BLaER1 treated with 17β-estradiol and CSF1 and Interleukin-3, amounts not matched to agents 10 nM and 100 nM (cell line): ENCODE measurements around the gene SLC45A1.

Experiments used
- H3K27ac ChIP-seq, 11 experiments: shearing (Covaris generic); formaldehyde crosslinking; 2 replicates each; pipeline ENCODE4 v1.8.1; 2022
- H3K27me3 ChIP-seq, 11 experiments: shearing (Covaris generic); formaldehyde crosslinking; 2 replicates each; pipeline ENCODE4 v1.8.1; 2022
- H3K36me3 ChIP-seq, 11 experiments: shearing (Covaris generic); formaldehyde crosslinking; 2 replicates each; pipeline ENCODE4 v1.8.1; 2022
- H3K4me1 ChIP-seq, 10 experiments: shearing (Covaris generic); formaldehyde crosslinking; 2 replicates each; pipeline ENCODE4 v1.8.1; 2022
- H3K4me2 ChIP-seq, 11 experiments: shearing (Covaris generic); formaldehyde crosslinking; 2 replicates each; pipeline ENCODE4 v1.8.1; 2022
- H3K4me3 ChIP-seq, 10 experiments: shearing (Covaris generic); formaldehyde crosslinking; 2 replicates each; pipeline ENCODE4 v1.8.1; 2022
- H3K9ac ChIP-seq, 11 experiments: shearing (Covaris generic); formaldehyde crosslinking; 2 replicates each; pipeline ENCODE4 v1.8.1; 2022
- H3K9me3 ChIP-seq, 11 experiments: shearing (Covaris generic); formaldehyde crosslinking; replicated peaks in 1 of 11; 2 replicates each; pipeline ENCODE4 v1.8.1; 2022
- H4K20me1 ChIP-seq, 11 experiments: shearing (Covaris generic); formaldehyde crosslinking; 2 replicates each; pipeline ENCODE4 v1.8.1; 2022
- Cebpa-rat ChIP-seq, 11 experiments: shearing (Covaris generic); IDR thresholded peaks; 2 replicates each; pipeline ENCODE4 v1.8.1; 2022

SLC45A1 gene

GRCh38 chr1:8329439-8329838 is 11.5 kb downstream of the SLC45A1 start:
- no peaks in the 10 kb centered on the region for H3K27me3 ChIP-seq
- peak overlapping the region in 7 of 11 experiments; percentile 10 to 41 (median 29); a peak in 9 of 22 replicates for H3K4me2 ChIP-seq
- H3K9me3 ChIP-seq: peaks cover 0 to 4% (median 0%) of the 10 kb centered on the region in 11 experiments; a peak in 2 of 22 replicates
- H3K4me1 ChIP-seq: peaks cover 0 to 22% (median 16%) of the 10 kb centered on the region in 10 experiments; a peak in 18 of 20 replicates
- TF ChIP-seq Cebpa-rat (IDR thresholded peaks at IDR 0.05): no peak
- no peak overlapping the region for H3K27ac ChIP-seq
- H3K9ac ChIP-seq: no peak overlapping the region
- peaks cover 0 to 6% (median 0%) of the 10 kb centered on the region in 11 experiments; a peak in 1 of 22 replicates for H4K20me1 ChIP-seq
- H3K36me3 ChIP-seq: no peaks in the 10 kb centered on the region
- H3K4me3 ChIP-seq: no peak overlapping the region

- Histone ChIP-seq H3K9ac (no peak overlapping the region), H3K27me3 (no peaks in the 10 kb centered on the region), H3K4me2 (peak overlapping the region in 7 of 11 experiments; percentile 10 to 41 (median 29); a peak in 7 of 22 replicates), H3K36me3 (no peaks in the 10 kb centered on the region), H3K9me3 (peaks cover 0 to 7% (median 0%) of the 10 kb centered on the region in 11 experiments; a peak in 2 of 22 replicates), H3K27ac (no peak overlapping the region), H3K4me3 (no peak overlapping the region), H3K4me1 (peaks cover 0 to 18% (median 12%) of the 10 kb centered on the region in 10 experiments; a peak in 17 of 20 replicates), H4K20me1 (peaks cover 0 to 2% (median 0%) of the 10 kb centered on the region in 11 experiments; a peak in 1 of 22 replicates)
- TF ChIP-seq Cebpa-rat (IDR thresholded peaks at IDR 0.05): no peak
These were observed 11.9 kb downstream of the SLC45A1 start for GRCh38 chr1:8329858-8330257.

- Histone ChIP-seq H3K27me3 (no peaks in the 10 kb centered on the region), H3K4me3 (no peak overlapping the region), H3K9ac (no peak overlapping the region), H3K27ac (no peak overlapping the region), H3K9me3 (peaks cover 0 to 11% (median 4%) of the 10 kb centered on the region in 11 experiments; a peak in 8 of 22 replicates), H3K4me2 (no peak overlapping the region), H3K4me1 (peaks cover 0 to 12% (median 7%) of the 10 kb centered on the region in 10 experiments; a peak in 10 of 20 replicates), H4K20me1 (no peaks in the 10 kb centered on the region), H3K36me3 (no peaks in the 10 kb centered on the region; a peak in 1 of 22 replicates)
- TF ChIP-seq Cebpa-rat (IDR thresholded peaks at IDR 0.05): no peak
These were observed 12.6 kb downstream of the SLC45A1 start for GRCh38 chr1:8330271-8331125.

GRCh38 chr1:8332806-8333205 is 14.9 kb downstream of the SLC45A1 start:
- peaks cover 0 to 10% (median 7%) of the 10 kb centered on the region in 10 experiments; a peak in 9 of 20 replicates for H3K4me1 ChIP-seq
- no peak overlapping the region for H3K27ac ChIP-seq
- no peaks in the 10 kb centered on the region for H4K20me1 ChIP-seq
- no peak for TF ChIP-seq Cebpa-rat (IDR thresholded peaks at IDR 0.05)
- no peak overlapping the region for H3K4me2 ChIP-seq
- H3K27me3 ChIP-seq: no peaks in the 10 kb centered on the region
- peaks cover 14 to 31% (median 20%) of the 10 kb centered on the region in 11 experiments for H3K9me3 ChIP-seq
- H3K9ac ChIP-seq: no peak overlapping the region
- no peak overlapping the region for H3K4me3 ChIP-seq
- no peaks in the 10 kb centered on the region; a peak in 2 of 22 replicates for H3K36me3 ChIP-seq

GRCh38 chr1:8333246-8333987 is 15.5 kb downstream of the SLC45A1 start:
- no peak overlapping the region for H3K27ac ChIP-seq
- H3K9me3 ChIP-seq: peaks cover 14 to 37% (median 23%) of the 10 kb centered on the region in 11 experiments
- H3K36me3 ChIP-seq: no peaks in the 10 kb centered on the region; a peak in 2 of 22 replicates
- no peak overlapping the region for H3K4me2 ChIP-seq
- TF ChIP-seq Cebpa-rat (IDR thresholded peaks at IDR 0.05): no peak
- H3K4me3 ChIP-seq: no peak overlapping the region
- no peaks in the 10 kb centered on the region for H3K27me3 ChIP-seq
- H3K4me1 ChIP-seq: peaks cover 0 to 10% (median 7%) of the 10 kb centered on the region in 10 experiments; a peak in 9 of 20 replicates
- no peak overlapping the region for H3K9ac ChIP-seq
- H4K20me1 ChIP-seq: no peaks in the 10 kb centered on the region

GRCh38 chr1:8334106-8334851 is 16.4 kb downstream of the SLC45A1 start:
- Histone ChIP-seq H3K27me3 (no peaks in the 10 kb centered on the region), H3K27ac (no peak overlapping the region)

GRCh38 chr1:8335246-8335645 is 17.3 kb downstream of the SLC45A1 start:
- H3K9ac ChIP-seq: no peak overlapping the region
- no peaks in the 10 kb centered on the region for H3K4me1 ChIP-seq
- H4K20me1 ChIP-seq: no peaks in the 10 kb centered on the region
- TF ChIP-seq Cebpa-rat (IDR thresholded peaks at IDR 0.05): no peak
- H3K27ac ChIP-seq: no peak overlapping the region
- H3K9me3 ChIP-seq: peaks cover 14 to 37% (median 23%) of the 10 kb centered on the region in 11 experiments
- no peak overlapping the region for H3K4me2 ChIP-seq
- no peaks in the 10 kb centered on the region; a peak in 2 of 22 replicates for H3K36me3 ChIP-seq
- no peaks in the 10 kb centered on the region for H3K27me3 ChIP-seq
- no peak overlapping the region for H3K4me3 ChIP-seq

More at GRCh38 chr1:8334106-8334851, 16.4 kb downstream of the SLC45A1 start:
- Histone ChIP-seq H3K36me3 (no peaks in the 10 kb centered on the region; a peak in 2 of 22 replicates), H3K4me3 (no peak overlapping the region), H3K9me3 (peaks cover 14 to 37% (median 23%) of the 10 kb centered on the region in 11 experiments), H3K4me1 (peaks cover 0 to 7% (median 6%) of the 10 kb centered on the region in 10 experiments; a peak in 9 of 20 replicates), H3K4me2 (no peak overlapping the region), H3K9ac (no peak overlapping the region), H4K20me1 (no peaks in the 10 kb centered on the region)
- no peak for TF ChIP-seq Cebpa-rat (IDR thresholded peaks at IDR 0.05)

- TF ChIP-seq Cebpa-rat (IDR thresholded peaks at IDR 0.05): no peak
- no peaks in the 10 kb centered on the region; a peak in 2 of 22 replicates for H3K36me3 ChIP-seq
- no peak overlapping the region for H3K4me3 ChIP-seq
- no peaks in the 10 kb centered on the region for H4K20me1 ChIP-seq
- H3K9ac ChIP-seq: no peak overlapping the region
- no peak overlapping the region for H3K27ac ChIP-seq
- H3K4me1 ChIP-seq: peaks cover 0 to 4% (median 0%) of the 10 kb centered on the region in 10 experiments; a peak in 2 of 20 replicates
- H3K9me3 ChIP-seq: peaks cover 14 to 37% (median 23%) of the 10 kb centered on the region in 11 experiments
- H3K27me3 ChIP-seq: no peaks in the 10 kb centered on the region
- no peak overlapping the region for H3K4me2 ChIP-seq
These were observed 20.0 kb downstream of the SLC45A1 start for GRCh38 chr1:8337776-8338525.
